ENCODE data around the gene WSCD2.

Gene WSCD2

DNA sequence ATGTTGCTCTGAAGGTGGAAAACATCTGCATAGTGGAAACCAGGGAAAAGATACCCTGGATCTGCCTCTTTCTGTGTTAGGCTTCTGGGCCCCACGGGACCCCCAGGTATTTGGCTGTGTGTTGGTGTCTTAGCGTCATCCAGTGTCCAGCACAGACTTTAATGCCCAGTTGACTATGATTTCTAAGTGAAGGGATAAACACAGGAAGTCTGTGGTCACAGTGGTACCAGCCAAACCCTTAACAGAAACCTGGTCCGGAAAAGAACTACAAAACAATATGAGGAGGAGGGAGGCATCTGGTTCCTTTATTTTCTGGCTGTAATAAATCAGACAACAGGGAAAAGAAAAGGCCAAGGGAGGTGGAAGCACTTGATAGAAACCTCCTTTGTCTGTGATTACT lies 153.6 kb downstream of the WSCD2 start:
- TF ChIP-seq, protein P1, sequence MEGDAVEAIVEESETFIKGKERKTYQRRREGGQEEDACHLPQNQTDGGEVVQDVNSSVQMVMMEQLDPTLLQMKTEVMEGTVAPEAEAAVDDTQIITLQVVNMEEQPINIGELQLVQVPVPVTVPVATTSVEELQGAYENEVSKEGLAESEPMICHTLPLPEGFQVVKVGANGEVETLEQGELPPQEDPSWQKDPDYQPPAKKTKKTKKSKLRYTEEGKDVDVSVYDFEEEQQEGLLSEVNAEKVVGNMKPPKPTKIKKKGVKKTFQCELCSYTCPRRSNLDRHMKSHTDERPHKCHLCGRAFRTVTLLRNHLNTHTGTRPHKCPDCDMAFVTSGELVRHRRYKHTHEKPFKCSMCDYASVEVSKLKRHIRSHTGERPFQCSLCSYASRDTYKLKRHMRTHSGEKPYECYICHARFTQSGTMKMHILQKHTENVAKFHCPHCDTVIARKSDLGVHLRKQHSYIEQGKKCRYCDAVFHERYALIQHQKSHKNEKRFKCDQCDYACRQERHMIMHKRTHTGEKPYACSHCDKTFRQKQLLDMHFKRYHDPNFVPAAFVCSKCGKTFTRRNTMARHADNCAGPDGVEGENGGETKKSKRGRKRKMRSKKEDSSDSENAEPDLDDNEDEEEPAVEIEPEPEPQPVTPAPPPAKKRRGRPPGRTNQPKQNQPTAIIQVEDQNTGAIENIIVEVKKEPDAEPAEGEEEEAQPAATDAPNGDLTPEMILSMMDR (IDR thresholded peaks at IDR 0.05; ENCODE audit: low read depth, low read length) = no peak
- H3K4me3 ChIP-seq (ENCODE audit: low read depth, low read length) = no peak overlapping the region

GRCh38 chr12:108284163-108284562 lies 155.1 kb downstream of the WSCD2 start:
- H3K4me3 ChIP-seq (ENCODE audit: low read depth, low read length) = no peak overlapping the region
- TF ChIP-seq, protein P1 (IDR thresholded peaks at IDR 0.05; ENCODE audit: low read depth, low read length) = no peak

GRCh38 chr12:108285016-108285415 lies 155.9 kb downstream of the WSCD2 start:
- no peak overlapping the region for H3K4me3 ChIP-seq (ENCODE audit: low read depth, low read length)
- TF ChIP-seq, protein P1 (IDR thresholded peaks at IDR 0.05; ENCODE audit: low read depth, low read length) = no peak

- TF ChIP-seq, protein P1 (IDR thresholded peaks at IDR 0.05; ENCODE audit: low read depth, low read length) = no peak
- H3K4me3 ChIP-seq (ENCODE audit: low read depth, low read length) = no peak overlapping the region
These were observed 158.1 kb downstream of the WSCD2 start for GRCh38 chr12:108287227-108287626.

DNA sequence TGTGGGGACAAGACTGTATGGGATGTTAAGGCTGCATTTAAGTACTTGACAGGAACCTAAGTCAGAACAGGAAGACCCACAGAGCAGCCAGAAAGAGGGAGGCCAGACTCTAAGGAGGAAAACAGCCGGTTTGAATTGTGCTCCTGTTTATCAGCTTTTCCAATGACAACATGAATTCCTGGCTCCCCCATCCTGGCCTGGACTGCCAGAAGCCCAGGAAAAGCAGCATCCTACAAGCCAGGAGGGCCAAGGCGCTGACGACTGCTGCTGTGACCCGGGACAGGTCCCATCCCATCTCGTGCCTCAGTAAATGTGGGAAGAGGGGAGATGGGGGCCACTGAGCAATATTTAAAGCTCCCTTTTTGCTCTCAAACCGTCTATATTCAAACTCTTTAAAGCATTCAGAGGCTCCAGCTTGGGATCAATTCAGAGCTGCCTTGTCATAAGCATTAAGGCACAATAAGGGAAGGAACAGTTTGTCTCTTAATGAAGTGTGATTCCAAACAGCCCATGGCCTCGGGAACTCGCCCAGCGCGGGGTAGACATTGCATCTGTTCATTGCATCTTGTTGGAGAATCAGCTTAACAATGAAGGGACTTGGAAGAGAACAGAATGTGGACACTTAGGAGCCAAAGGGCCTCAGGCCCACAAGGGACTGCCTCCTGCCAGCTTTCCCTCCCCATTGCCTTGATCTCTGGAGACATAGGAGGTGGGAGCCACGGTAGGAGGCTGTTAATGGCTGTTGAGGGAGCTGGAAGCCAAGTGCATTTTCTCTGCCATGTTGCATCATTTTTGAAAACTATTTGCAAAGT lies 160.5 kb downstream of the WSCD2 start:
- TF ChIP-seq, protein P1 (IDR thresholded peaks at IDR 0.05; ENCODE audit: low read depth, low read length) = no peak
- H3K4me3 ChIP-seq (ENCODE audit: low read depth, low read length) = no peak overlapping the region

GRCh38 chr12:108295641-108296040 lies 166.6 kb downstream of the WSCD2 start:
- H3K4me3 ChIP-seq (ENCODE audit: low read depth, low read length) = no peak overlapping the region
- TF ChIP-seq, protein P1 (IDR thresholded peaks at IDR 0.05; ENCODE audit: low read depth, low read length) = no peak

GRCh38 chr12:108296945-108297344 lies 167.9 kb downstream of the WSCD2 start:
- H3K4me3 ChIP-seq (ENCODE audit: low read depth, low read length) = no peak overlapping the region
- TF ChIP-seq, protein P1 (IDR thresholded peaks at IDR 0.05; ENCODE audit: low read depth, low read length) = no peak

Measured in WI38 (cell line).